H1 (cell line): ENCODE data around the gene GDF15. TPM values are rescaled to one million over a fixed set of nuclear protein-coding genes. Genes with fewer than 3 reads are reported as not detected.

Experiments
- CBX5 ChIP-seq: fragments of 300-800, 300-1000 bp; sonication (generic); IDR thresholded peaks from 2 replicates; pipeline ENCODE4 v1.7.1; 2016; ENCODE audit warnings: antibody characterized with exemption, low read length, low read depth
- CHD2 ChIP-seq: IDR thresholded peaks from 2 replicates; pipeline ENCODE4 v1.6.1; 2012; ENCODE audit warnings: low read length, improper control_type of control experiment
- E2F6 ChIP-seq: IDR thresholded peaks from 2 replicates; pipeline ENCODE4 v1.6.1; 2012; ENCODE audit warnings: inconsistent platforms
- EGR1 ChIP-seq: IDR thresholded peaks from 2 replicates; pipeline ENCODE4 v1.6.1; 2011; ENCODE audit warnings: low read depth, low read length, borderline replicate concordance
- EZH2 ChIP-seq: fragments of 200-600 bp; sonication (generic); IDR thresholded peaks from 2 replicates; pipeline ENCODE4 v1.7.1; 2012; ENCODE audit warnings: low read depth, mild to moderate bottlenecking, moderate library complexity, low read length, inconsistent platforms; ENCODE audit not compliant: severe bottlenecking
- FOSL1 ChIP-seq: IDR thresholded peaks from 2 replicates; pipeline ENCODE4 v1.6.1; 2011; ENCODE audit warnings: mild to moderate bottlenecking, low read depth, low read length, moderate library complexity; ENCODE audit not compliant: insufficient read depth
- JUN ChIP-seq: IDR thresholded peaks from 2 replicates; pipeline ENCODE4 v1.6.1; 2011; ENCODE audit warnings: low read depth, mild to moderate bottlenecking, improper control_type of control experiment, low read length
- KDM4A ChIP-seq: IDR thresholded peaks from one replicate; pipeline ENCODE4 v1.7.1; 2012; ENCODE audit warnings: low read depth, mild to moderate bottlenecking, moderate library complexity, low read length, inconsistent platforms; ENCODE audit not compliant: severe bottlenecking
- KDM5A ChIP-seq: fragments of 200-600 bp; IDR thresholded peaks from 2 replicates; pipeline ENCODE4 v1.7.1; 2012; ENCODE audit warnings: mild to moderate bottlenecking, low read length, inconsistent platforms, mixed read lengths
- MAX ChIP-seq: IDR thresholded peaks from 2 replicates; pipeline ENCODE4 v1.6.1; 2012; ENCODE audit warnings: inconsistent platforms
- NRF1 ChIP-seq: IDR thresholded peaks from 2 replicates; pipeline ENCODE4 v1.6.1; 2011; ENCODE audit warnings: mild to moderate bottlenecking, low read depth, low read length, improper control_type of control experiment
- POLR2AphosphoS5 ChIP-seq: IDR thresholded peaks from 2 replicates; pipeline ENCODE4 v1.6.1; 2011; ENCODE audit warnings: low read depth, low read length
- RBBP5 ChIP-seq: IDR thresholded peaks from 2 replicates; pipeline ENCODE4 v1.7.1; 2012; ENCODE audit warnings: low read depth, mild to moderate bottlenecking, inconsistent platforms, low read length, moderate library complexity, borderline replicate concordance
- RFX5 ChIP-seq: IDR thresholded peaks from 2 replicates; pipeline ENCODE4 v1.6.1; 2011; ENCODE audit warnings: low read depth, low read length, improper control_type of control experiment, borderline replicate concordance
- RXRA ChIP-seq: IDR thresholded peaks from 2 replicates; pipeline ENCODE4 v1.6.1; 2011; ENCODE audit warnings: low read depth, mild to moderate bottlenecking, low read length, moderate library complexity; ENCODE audit not compliant: insufficient read depth
- SIN3A ChIP-seq, 2 experiments: IDR thresholded peaks in 1 of 2; conservative IDR thresholded peaks in 1 of 2; 2 replicates each; pipeline ENCODE4 v1.6.1; 2011 to 2012; ENCODE audit warnings: low read length in 2 of 2, improper control_type of control experiment in 1 of 2, low read depth in 1 of 2, mild to moderate bottlenecking in 1 of 2
- SIX5 ChIP-seq: IDR thresholded peaks from 2 replicates; pipeline ENCODE4 v1.6.1; 2011; ENCODE audit warnings: mild to moderate bottlenecking, low read depth, low read length
- SP1 ChIP-seq: IDR thresholded peaks from 2 replicates; pipeline ENCODE4 v1.6.1; 2011; ENCODE audit warnings: low read depth, low read length
- SP2 ChIP-seq: IDR thresholded peaks from 2 replicates; pipeline ENCODE4 v1.6.1; 2012; ENCODE audit warnings: mild to moderate bottlenecking, low read length, inconsistent platforms
- TAF7 ChIP-seq: optimal IDR thresholded peaks from 2 replicates; pipeline ENCODE3; 2011; ENCODE audit warnings: low read depth, mild to moderate bottlenecking, inconsistent platforms, low read length, moderate library complexity, borderline replicate concordance
- TCF12 ChIP-seq: IDR thresholded peaks from 2 replicates; pipeline ENCODE4 v1.6.1; 2011; ENCODE audit warnings: low read depth, mild to moderate bottlenecking, low read length
- TEAD4 ChIP-seq: IDR thresholded peaks from 2 replicates; pipeline ENCODE4 v1.6.1; 2012; ENCODE audit warnings: low read depth, low read length, inconsistent platforms, mixed read lengths
- YY1 ChIP-seq: IDR thresholded peaks from 2 replicates; pipeline ENCODE4 v1.6.1; 2011; ENCODE audit warnings: low read depth, mild to moderate bottlenecking, low read length
- polyA plus RNA-seq, 7 experiments: library from polyadenylated mRNA; depleted of rRNA in 3 of 7; stranded (reverse) in 5 of 7; unstranded in 2 of 7; fragments of >200 nt in 5 of 7; fragments of 200-250 nt in 2 of 7; gene quantifications; 1 replicate in 5 of 7; 2 replicates in 1 of 7; 4 replicates in 1 of 7; pipeline versions ENCODE4 v1.2.1 to v1.2.3, GENCODE V29; 2011 to 2013; ENCODE audit warnings: missing spikeins in 2 of 7, mixed read lengths in 2 of 7
- total RNA-seq: library from RNA; stranded (reverse); fragmentation: NEBNext Ultra II Directional; extraction: Animal tissue kit (Norgen Biotek cat#: 25700); gene quantifications from 2 replicates; pipeline ENCODE4 v1.2.1, GENCODE V29; 2021

GDF15 gene
- total and polyA plus RNA-seq, 2 of the 8 experiments (the other 6 are each of a cell fraction or from before 2014, with no cell fraction given) = 4.1 to 8.5 TPM

GRCh38 chr19:18388100-18388959, 2.4 kb downstream of the GDF15 start (continued):
- TF ChIP-seq CBX5 (no peak), SP1 (no peak), KDM5A (no peak), MAX (peak; percentile 93), SIX5 (no peak), FOSL1 (no peak), POLR2AphosphoS5 (no peak), EGR1 (0 out of 2 replicates have a peak, but pooled peaks have one; percentile 16), RFX5 (no peak), EZH2 (no peak), E2F6 (peak; percentile 88), JUN (no peak), NRF1 (no peak), YY1 (peak; percentile 56; the same call in 1 of the 2 replicates), SP2 (no peak), CHD2 (no peak), TEAD4 (no peak), RXRA (no peak), SIN3A (conservative IDR thresholded peaks at IDR 0.05 in 1 of 2, IDR thresholded peaks at IDR 0.05 in 1 of 2; ENCODE audit: low read depth in 1 of 2, low read length in 2 of 2) (0 out of 4 replicates have a peak, but pooled peaks of 1 of the 2 experiments have one; percentile 56), KDM4A (no peak), TCF12 (peak; percentile 84; the same call in 1 of the 2 replicates), RBBP5 (peak; percentile 79; the same call in 1 of the 2 replicates), TAF7 (peak; percentile 75)
